K562 (cell line): ENCODE measurements around the gene KLHL22. TPM values are rescaled to one million over a fixed set of nuclear protein-coding genes. Genes with fewer than 3 reads are reported as not detected.

ENCODE experiments used
- CCAR2 ChIP-seq: fragments of 200-400 bp; formaldehyde crosslinking; IDR thresholded peaks from 2 replicates; pipeline ENCODE4 v1.6.1; 2017; ENCODE audit warnings: mild to moderate bottlenecking, low read depth, low read length
- ELF4 ChIP-seq: fragments of 450-650 bp; formaldehyde crosslinking; IDR thresholded peaks from 2 replicates; pipeline ENCODE4 v1.4.0; 2022; ENCODE audit warnings: missing genetic modification characterization
- FOS ChIP-seq: IDR thresholded peaks from 3 replicates; pipeline ENCODE4 v1.6.1; 2011; ENCODE audit not compliant: insufficient read length; ENCODE audit errors: extremely low read depth
- FOSL1 ChIP-seq: fragments of 200-800 bp; sonication (Bioruptor generic); conservative IDR thresholded peaks from 2 replicates; pipeline ENCODE4 v1.6.1; 2016; ENCODE audit warnings: missing genetic modification characterization, missing compliant biosample characterization
- GTF2B ChIP-seq: IDR thresholded peaks from 2 replicates; pipeline ENCODE4 v1.6.1; 2011; ENCODE audit not compliant: insufficient read length; ENCODE audit errors: extremely low read depth
- HDAC1 ChIP-seq, 2 experiments: fragments of 450-650 bp; IDR thresholded peaks; 2 replicates each; pipeline ENCODE4 v1.6.1; 2016 to 2017; ENCODE audit warnings: inconsistent platforms in 1 of 2, mild to moderate bottlenecking in 1 of 2, moderate library complexity in 1 of 2
- IFI16 ChIP-seq: fragments of 250-450 bp; sonication (Bioruptor Pico); IDR thresholded peaks from 2 replicates; pipeline ENCODE4 v2.1.2; 2022; ENCODE audit warnings: mild to moderate bottlenecking, inconsistent platforms
- MEIS2 ChIP-seq: fragments of 450-650 bp; IDR thresholded peaks from 2 replicates; pipeline ENCODE4 v1.6.1; 2014; ENCODE audit warnings: mild to moderate bottlenecking; ENCODE audit not compliant: partially characterized antibody
- NEUROD1 ChIP-seq: fragments of 150-350 bp; IDR thresholded peaks from 2 replicates; pipeline ENCODE4 v1.6.1; 2014; ENCODE audit warnings: borderline replicate concordance, low read length, low read depth; ENCODE audit not compliant: partially characterized antibody
- PHF21A ChIP-seq: fragments of 450-650 bp; IDR thresholded peaks from 2 replicates; pipeline ENCODE4 v1.6.1; 2017; ENCODE audit warnings: low read depth, borderline replicate concordance
- PML ChIP-seq: IDR thresholded peaks from 2 replicates; pipeline ENCODE4 v1.6.1; 2012; ENCODE audit warnings: low read length, inconsistent platforms
- PURB ChIP-seq: sonication (generic); formaldehyde crosslinking; IDR thresholded peaks from 2 replicates; pipeline ENCODE4 v1.9.0; 2021; ENCODE audit warnings: low read depth, mild to moderate bottlenecking, missing genetic modification reagents
- RNF219 ChIP-seq: fragments of 250-450 bp; sonication (Bioruptor Pico); IDR thresholded peaks from 2 replicates; pipeline ENCODE4 v1.5.0; 2022; ENCODE audit warnings: mild to moderate bottlenecking
- SMAD3 ChIP-seq: fragments of 450-650 bp; formaldehyde crosslinking; conservative IDR thresholded peaks from 2 replicates; pipeline ENCODE4 v1.4.0; 2020; ENCODE audit warnings: mild to moderate bottlenecking
- TAF15 ChIP-seq: fragments of 200-400 bp; formaldehyde crosslinking; IDR thresholded peaks from 2 replicates; pipeline ENCODE4 v1.6.1; 2017; ENCODE audit warnings: mild to moderate bottlenecking, low read depth, low read length, moderate library complexity
- ZBTB33 ChIP-seq: sonication (generic); formaldehyde crosslinking; IDR thresholded peaks from 2 replicates; pipeline ENCODE4 v1.8.1; 2023; ENCODE audit warnings: mild to moderate bottlenecking, missing genetic modification reagents
- ZNF253 ChIP-seq: fragments of 250-450 bp; sonication (Bioruptor Pico); conservative IDR thresholded peaks from 2 replicates; pipeline ENCODE4 v1.6.1; 2021; ENCODE audit warnings: mild to moderate bottlenecking
- ZNF511 ChIP-seq: sonication (generic); formaldehyde crosslinking; IDR thresholded peaks from 2 replicates; pipeline ENCODE4 v1.8.0; 2022; ENCODE audit warnings: mild to moderate bottlenecking, missing genetic modification reagents
- ZNF76 ChIP-seq: fragments of 250-450 bp; sonication (Bioruptor Pico); IDR thresholded peaks from 2 replicates; pipeline ENCODE4 v1.4.0; 2020; ENCODE audit warnings: mild to moderate bottlenecking, moderate library complexity, borderline replicate concordance
- polyA plus RNA-seq, 8 experiments: library from polyadenylated mRNA; depleted of rRNA in 4 of 8; stranded (reverse) in 5 of 8; unstranded in 3 of 8; fragments of >200 nt; fragmentation: Nextera tagmentation in 2 of 8; fragmentation: Illumina TruSeq in 1 of 8; extraction: Ambion mirVana in 2 of 8; extraction: Trizol in 1 of 8; gene quantifications; 2 replicates each; pipeline versions ENCODE4 v1.2.1 to v1.2.3, GENCODE V29; 2011 to 2014; ENCODE audit warnings: inconsistent platforms in 1 of 8, missing spikeins in 1 of 8
- total RNA-seq, 7 experiments: library from RNA; depleted of rRNA in 6 of 7; stranded (reverse); fragments of >200 nt in 6 of 7; fragmentation: Illumina TruSeq in 2 of 7; extraction: Trizol in 2 of 7; gene quantifications; 2 replicates each; pipeline versions ENCODE4 v1.2.1 to v1.2.3, GENCODE V29; 2011 to 2021; ENCODE audit warnings: low replicate concordance in 1 of 7
- TF ChIP-seq, protein P1 (sequence below): sonication (generic); formaldehyde crosslinking; IDR thresholded peaks from 2 replicates; pipeline ENCODE4 v1.4.0; 2020; ENCODE audit warnings: mild to moderate bottlenecking, missing genetic modification reagents

KLHL22 gene
- total and polyA plus RNA-seq, 9 of the 15 experiments (the other 6 are each of a cell fraction or from before 2014, with no cell fraction given) = 1.3 to 25.6 (median 15.2) TPM

DNA sequence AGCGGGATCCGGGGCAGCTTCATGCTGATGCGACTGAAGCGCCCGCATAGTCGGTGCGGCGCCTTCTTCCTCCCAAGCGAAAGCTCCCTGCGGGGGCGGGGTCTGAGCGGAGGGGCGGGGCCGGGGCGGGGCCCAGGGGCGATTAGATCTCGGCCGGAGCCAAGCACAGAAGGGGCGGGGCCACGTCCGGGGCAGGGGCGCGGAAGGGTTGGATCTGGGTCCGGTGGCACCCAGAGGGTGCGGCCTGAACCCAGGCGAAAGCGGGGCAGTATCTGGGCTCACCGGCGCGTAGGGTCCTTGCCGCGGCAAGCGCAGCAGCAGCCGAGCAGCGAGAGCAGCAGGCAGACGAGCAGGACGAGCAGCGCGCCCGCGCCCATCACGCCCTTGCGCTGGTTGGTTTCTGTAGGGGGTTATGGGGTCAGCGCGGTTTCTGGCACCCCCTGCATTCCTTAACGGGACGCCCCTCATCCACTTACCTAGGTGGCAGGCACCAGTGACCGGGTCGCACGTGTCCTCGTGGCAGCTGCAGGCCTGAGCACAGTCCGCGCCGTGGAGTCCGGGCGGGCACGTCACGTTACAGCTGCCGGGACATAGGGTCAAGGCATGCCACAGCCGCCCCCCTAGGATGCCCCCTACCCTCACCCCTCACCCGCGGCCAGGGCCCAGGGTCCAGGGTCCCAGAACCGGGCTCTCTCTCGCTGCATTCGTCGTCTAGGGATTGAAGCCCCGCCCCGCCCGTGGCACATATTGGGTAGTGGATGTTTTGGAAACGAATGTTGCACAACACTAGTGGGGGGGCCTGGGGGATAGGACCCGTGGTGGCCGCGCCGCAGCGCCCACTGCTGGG, 66.1 kb downstream of the KLHL22 start (continued):
- TF ChIP-seq RNF219 (CRISPR knock-in tag) (no peak), NEUROD1 (peak; percentile 12), IFI16 (no peak), ZNF253 (CRISPR knock-in tag) (no peak), ZNF511 (CRISPR knock-in tag) (no peak), PURB (no peak), PHF21A (no peak), TAF15 (no peak), GTF2B (no peak), MEIS2 (no peak), ZBTB33 (no peak), PML (no peak), ELF4 (CRISPR knock-in tag) (no peak), SMAD3 (CRISPR knock-in tag) (no peak), FOS (no peak), FOSL1 (no peak), ZNF76 (0 out of 2 replicates have a peak, but pooled peaks have one; percentile 12), HDAC1 (IDR thresholded peaks at IDR 0.05) (peak in 1 of 2 experiments; percentile 73; a peak in 2 of 4 replicates), CCAR2 (no peak)
- TF ChIP-seq, protein P1, sequence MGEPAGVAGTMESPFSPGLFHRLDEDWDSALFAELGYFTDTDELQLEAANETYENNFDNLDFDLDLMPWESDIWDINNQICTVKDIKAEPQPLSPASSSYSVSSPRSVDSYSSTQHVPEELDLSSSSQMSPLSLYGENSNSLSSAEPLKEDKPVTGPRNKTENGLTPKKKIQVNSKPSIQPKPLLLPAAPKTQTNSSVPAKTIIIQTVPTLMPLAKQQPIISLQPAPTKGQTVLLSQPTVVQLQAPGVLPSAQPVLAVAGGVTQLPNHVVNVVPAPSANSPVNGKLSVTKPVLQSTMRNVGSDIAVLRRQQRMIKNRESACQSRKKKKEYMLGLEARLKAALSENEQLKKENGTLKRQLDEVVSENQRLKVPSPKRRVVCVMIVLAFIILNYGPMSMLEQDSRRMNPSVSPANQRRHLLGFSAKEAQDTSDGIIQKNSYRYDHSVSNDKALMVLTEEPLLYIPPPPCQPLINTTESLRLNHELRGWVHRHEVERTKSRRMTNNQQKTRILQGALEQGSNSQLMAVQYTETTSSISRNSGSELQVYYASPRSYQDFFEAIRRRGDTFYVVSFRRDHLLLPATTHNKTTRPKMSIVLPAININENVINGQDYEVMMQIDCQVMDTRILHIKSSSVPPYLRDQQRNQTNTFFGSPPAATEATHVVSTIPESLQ (CRISPR knock-in tag) = 0 out of 2 replicates have a peak, but pooled peaks have one; percentile 31
